Parathyroid adenoma (tissue), 2 donors: Measurements from ENCODE around the gene MAML2.
A peak's percentile ranks its signal among the peaks of the same experiment; 100 is the strongest.

Experiments
- H2AFZ ChIP-seq: fragments of 300-600 bp; sonication (generic); one replicate; pipeline ENCODE4 v1.7.0; 2017; ENCODE audit warnings: antibody characterized with exemption, mild to moderate bottlenecking
- H3K27ac ChIP-seq: fragments of 300-600 bp; sonication (generic); one replicate; pipeline ENCODE4 v1.7.0; 2017
- H3K27me3 ChIP-seq: fragments of 300-600 bp; sonication (generic); one replicate; pipeline ENCODE4 v1.7.0; 2017; ENCODE audit warnings: low read length; ENCODE audit not compliant: control insufficient read depth, insufficient read depth
- H3K36me3 ChIP-seq: fragments of 300-600 bp; sonication (generic); one replicate; pipeline ENCODE4 v1.7.0; 2017; ENCODE audit warnings: low read length; ENCODE audit not compliant: control insufficient read depth, insufficient read depth
- H3K4me1 ChIP-seq: fragments of 300-600 bp; sonication (generic); one replicate; pipeline ENCODE4 v1.7.0; 2017; ENCODE audit warnings: control low read depth
- H3K4me2 ChIP-seq: fragments of 300-600 bp; sonication (generic); one replicate; pipeline ENCODE4 v1.7.0; 2017; ENCODE audit warnings: low read length
- H3K4me3 ChIP-seq: fragments of 300-600 bp; sonication (generic); one replicate; pipeline ENCODE4 v1.7.0; 2017; ENCODE audit warnings: low read depth, low read length
- H3K79me2 ChIP-seq: fragments of 300-600 bp; sonication (generic); one replicate; pipeline ENCODE4 v1.7.0; 2017; ENCODE audit warnings: control low read depth
- H3K9ac ChIP-seq: fragments of 300-600 bp; sonication (generic); one replicate; pipeline ENCODE4 v1.7.0; 2017; ENCODE audit warnings: mild to moderate bottlenecking
- H3K9me3 ChIP-seq: fragments of 300-600 bp; sonication (generic); one replicate; pipeline ENCODE4 v1.7.0; 2017; ENCODE audit warnings: low read length; ENCODE audit not compliant: control insufficient read depth
- TF ChIP-seq, protein P1 (sequence below): fragments of 300-600 bp; sonication (generic); IDR thresholded peaks from one replicate; pipeline ENCODE4 v1.7.0; 2017; ENCODE audit warnings: antibody characterized with exemption, mild to moderate bottlenecking
- donor health status: primary hyperparathyroidism.

Gene MAML2

DNA sequence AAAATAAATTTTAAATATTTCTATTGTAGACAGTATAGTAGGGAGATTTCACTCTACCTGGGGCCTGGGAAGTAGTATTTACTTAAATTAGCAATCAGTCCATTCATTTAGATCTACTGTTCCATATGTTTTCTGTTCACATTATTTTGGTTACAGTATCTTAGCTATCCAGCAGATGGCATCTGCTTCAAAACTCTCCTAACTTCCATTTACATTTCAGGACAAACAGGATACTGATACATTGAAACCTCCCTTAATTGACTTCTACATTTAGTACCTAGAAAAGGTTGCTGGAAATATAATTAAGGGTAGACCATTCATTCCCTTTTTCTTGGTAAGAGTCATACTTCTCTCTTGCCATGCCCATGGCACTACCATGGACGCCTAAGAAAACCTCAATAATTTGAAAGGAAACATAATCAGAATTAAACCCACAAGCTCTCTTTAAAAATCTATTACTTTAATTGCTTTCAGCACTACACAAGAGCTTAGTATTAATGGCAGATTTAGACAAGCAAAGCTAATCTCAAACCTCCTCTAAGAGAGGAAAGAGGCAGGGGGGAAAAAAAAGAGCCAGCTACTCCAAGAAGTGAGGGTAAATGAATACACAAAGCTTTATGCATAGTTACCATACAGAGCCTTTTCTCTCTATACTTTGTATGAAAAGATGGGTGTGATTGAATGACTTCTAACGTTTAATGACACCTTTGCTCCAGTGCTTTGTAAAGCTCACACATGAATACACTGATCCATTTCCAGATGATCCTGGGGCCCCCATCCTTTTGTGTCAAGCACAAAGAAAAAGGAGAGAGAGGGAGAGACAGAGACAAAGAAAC lies 287.9 kb downstream of the MAML2 start:
- Histone ChIP-seq H3K4me1 (no peaks in the 10 kb centered on the region), H3K4me2 (no peak overlapping the region), H3K36me3 (no peaks in the 10 kb centered on the region), H3K27me3 (no peaks in the 10 kb centered on the region), H3K4me3 (no peak overlapping the region), H3K9ac (no peak overlapping the region), H2AFZ (no peak overlapping the region), H3K9me3 (no peaks in the 10 kb centered on the region), H3K79me2 (no peaks in the 10 kb centered on the region), H3K27ac (no peak overlapping the region)
- TF ChIP-seq, protein P1, sequence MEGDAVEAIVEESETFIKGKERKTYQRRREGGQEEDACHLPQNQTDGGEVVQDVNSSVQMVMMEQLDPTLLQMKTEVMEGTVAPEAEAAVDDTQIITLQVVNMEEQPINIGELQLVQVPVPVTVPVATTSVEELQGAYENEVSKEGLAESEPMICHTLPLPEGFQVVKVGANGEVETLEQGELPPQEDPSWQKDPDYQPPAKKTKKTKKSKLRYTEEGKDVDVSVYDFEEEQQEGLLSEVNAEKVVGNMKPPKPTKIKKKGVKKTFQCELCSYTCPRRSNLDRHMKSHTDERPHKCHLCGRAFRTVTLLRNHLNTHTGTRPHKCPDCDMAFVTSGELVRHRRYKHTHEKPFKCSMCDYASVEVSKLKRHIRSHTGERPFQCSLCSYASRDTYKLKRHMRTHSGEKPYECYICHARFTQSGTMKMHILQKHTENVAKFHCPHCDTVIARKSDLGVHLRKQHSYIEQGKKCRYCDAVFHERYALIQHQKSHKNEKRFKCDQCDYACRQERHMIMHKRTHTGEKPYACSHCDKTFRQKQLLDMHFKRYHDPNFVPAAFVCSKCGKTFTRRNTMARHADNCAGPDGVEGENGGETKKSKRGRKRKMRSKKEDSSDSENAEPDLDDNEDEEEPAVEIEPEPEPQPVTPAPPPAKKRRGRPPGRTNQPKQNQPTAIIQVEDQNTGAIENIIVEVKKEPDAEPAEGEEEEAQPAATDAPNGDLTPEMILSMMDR, result peak; percentile 45

DNA sequence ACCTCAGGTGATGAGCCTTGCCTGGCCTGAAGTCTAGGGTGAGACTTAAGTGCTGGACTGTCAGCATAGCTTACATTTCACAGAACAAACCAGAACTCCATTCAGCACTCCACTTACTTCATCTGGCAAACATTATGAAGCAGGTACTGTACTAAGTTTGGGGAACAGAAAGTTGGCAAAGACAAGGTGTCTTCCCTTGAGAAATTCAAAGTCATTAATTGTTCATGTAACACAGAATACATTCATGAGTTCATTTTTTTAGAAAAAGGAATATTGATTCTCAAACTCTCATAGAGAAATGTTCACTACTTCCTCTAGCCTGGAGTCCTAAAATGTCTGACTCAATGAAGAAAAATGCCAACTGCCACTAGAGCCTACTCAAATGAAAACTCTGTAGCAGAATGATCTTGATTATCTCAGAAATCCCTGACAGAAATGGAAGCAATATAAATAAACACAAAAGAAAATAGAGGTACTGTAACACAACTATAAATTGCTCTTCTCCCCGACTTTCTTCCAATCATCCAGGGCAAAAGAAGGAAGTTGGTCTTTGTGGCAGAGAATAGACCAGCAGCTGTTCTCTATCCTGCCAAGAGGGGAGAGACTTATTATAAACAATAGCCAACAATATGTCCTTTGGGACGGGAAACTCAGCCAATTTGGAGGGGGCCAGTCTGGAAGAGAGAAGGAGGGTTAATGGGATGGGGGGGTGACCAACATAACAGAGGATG lies 289.9 kb downstream of the MAML2 start:
- TF ChIP-seq, protein P1, result no peak
- Histone ChIP-seq H3K9ac (no peak overlapping the region), H3K9me3 (no peaks in the 10 kb centered on the region), H3K4me2 (no peak overlapping the region), H3K36me3 (no peaks in the 10 kb centered on the region), H3K4me1 (no peaks in the 10 kb centered on the region), H3K4me3 (no peak overlapping the region), H3K79me2 (no peaks in the 10 kb centered on the region), H3K27me3 (no peaks in the 10 kb centered on the region), H2AFZ (no peak overlapping the region), H3K27ac (no peak overlapping the region)

DNA sequence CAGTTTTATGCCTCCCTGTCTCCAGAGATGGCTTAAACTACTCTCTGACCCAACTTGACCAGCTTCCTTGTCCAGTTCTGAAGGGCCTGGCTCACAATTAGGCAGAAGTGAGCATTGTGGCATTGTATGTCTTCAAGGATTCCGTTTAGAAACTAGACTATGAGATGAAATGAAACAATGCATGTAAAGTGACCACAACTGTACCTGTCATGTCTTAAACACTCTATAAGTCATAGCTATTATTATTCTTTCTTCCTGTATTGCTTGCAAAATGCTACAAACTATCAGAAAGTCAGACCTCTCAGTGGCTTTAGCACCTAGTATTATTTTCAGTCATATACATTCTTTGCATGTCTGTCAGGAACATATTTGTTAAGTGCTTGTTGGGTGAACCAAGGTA lies 291.2 kb downstream of the MAML2 start:
- H2AFZ ChIP-seq, result no peak overlapping the region
- H3K9me3 ChIP-seq, result no peaks in the 10 kb centered on the region
- no peaks in the 10 kb centered on the region for H3K36me3 ChIP-seq
- H3K27ac ChIP-seq, result no peak overlapping the region
- no peak overlapping the region for H3K4me3 ChIP-seq
- TF ChIP-seq, protein P1, result no peak
- H3K9ac ChIP-seq, result no peak overlapping the region
- no peaks in the 10 kb centered on the region for H3K27me3 ChIP-seq
- H3K79me2 ChIP-seq, result no peaks in the 10 kb centered on the region
- no peaks in the 10 kb centered on the region for H3K4me1 ChIP-seq
- no peak overlapping the region for H3K4me2 ChIP-seq

DNA sequence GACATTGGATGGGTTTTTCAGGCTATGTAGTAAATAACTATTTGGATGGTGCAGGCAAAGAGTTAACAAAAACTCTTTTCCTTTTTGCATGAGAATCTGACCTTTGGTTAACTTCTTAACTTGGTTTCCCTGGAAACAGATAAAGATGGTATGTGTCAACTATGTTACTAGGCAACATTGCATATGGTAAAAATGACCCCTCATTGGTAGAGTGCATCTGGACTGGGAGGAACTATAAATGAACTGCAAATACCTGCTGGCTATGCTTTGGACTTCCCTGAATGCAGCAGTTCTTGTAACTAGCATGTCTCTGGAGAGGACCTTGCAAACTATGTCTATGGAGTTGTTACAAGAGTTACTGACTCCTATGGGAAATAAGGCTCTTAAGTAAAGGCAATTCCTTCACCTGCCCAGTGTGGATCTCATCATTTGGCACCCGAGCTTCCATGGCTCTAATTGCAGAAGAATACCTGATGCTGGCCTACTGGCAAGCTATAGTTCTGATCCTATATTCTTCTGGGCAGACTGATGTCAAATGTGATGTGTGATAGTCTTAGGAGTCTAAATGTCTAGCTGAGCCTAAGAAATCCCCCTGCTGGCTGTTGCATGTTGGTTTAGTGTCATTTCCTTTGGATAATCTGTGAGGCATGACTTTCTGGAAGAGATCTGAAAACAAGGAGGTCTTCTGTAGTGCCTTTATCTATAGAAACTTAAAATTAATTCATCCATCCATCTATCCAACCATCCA lies 292.4 kb downstream of the MAML2 start:
- Histone ChIP-seq H3K27ac (no peak overlapping the region), H3K9me3 (no peaks in the 10 kb centered on the region), H3K4me2 (no peak overlapping the region), H3K36me3 (no peaks in the 10 kb centered on the region), H3K9ac (no peak overlapping the region), H3K4me3 (no peak overlapping the region), H3K4me1 (no peaks in the 10 kb centered on the region), H2AFZ (no peak overlapping the region), H3K27me3 (no peaks in the 10 kb centered on the region), H3K79me2 (no peaks in the 10 kb centered on the region)
- TF ChIP-seq, protein P1, result no peak
